HepG2 (cell line): ENCODE data around the gene TBC1D21. TPM values are rescaled to one million over a fixed set of nuclear protein-coding genes. Genes with fewer than 3 reads are reported as not detected.

Experiments used
- ATAC-seq: fragments of 200-7000 bp; cut with Tn5 transposase; 3 replicates; pipeline ENCODE4 v1.9.1; 2020; ENCODE audit warnings: mild to moderate bottlenecking, moderate library complexity
- BruUV-seq: library from RNA; stranded (reverse); fragments of 400-500 nt; replicated peaks from 2 replicates; lab custom pipeline; 2021; lab: Mats Ljungman, UMichigan
- CTCF ChIA-PET: fragments of 300-600 bp; formaldehyde crosslinking; extraction: SDS; loops from one replicate; lab custom pipeline; 2021; ENCODE audit warnings: low total read pairs, inconsistent platforms, low intra/inter-chr PET ratio; lab: Yijun Ruan, JAX
- POLR2A ChIA-PET: fragments of 350-600 bp; sonication (Branson Sonifier 250); formaldehyde crosslinking; loops from one replicate; lab custom pipeline; 2020; ENCODE audit warnings: antibody characterized with exemption, inconsistent platforms; lab: Yijun Ruan, JAX
- DNase-seq: peaks from one replicate; pipeline ENCODE4 v3.0.0-alpha.2; 2015; ENCODE audit warnings: low spot score
- FAIRE-seq: peaks from 3 replicates; lab custom pipeline; 2011; peaks lifted over from hg19 to GRCh38; lab: Jason Lieb, UNC
- H2AFZ ChIP-seq: one replicate; pipeline ENCODE4 v1.6.1; 2011; ENCODE audit warnings: low read length, inconsistent platforms
- H3K27ac ChIP-seq: fragments of 300-600 bp; 3 replicates; pipeline ENCODE4 v1.8.0; 2011; ENCODE audit warnings: mixed run types, mild to moderate bottlenecking, mixed read lengths, low read length, inconsistent platforms; ENCODE audit not compliant: insufficient read depth; ENCODE audit errors: extremely low read length
- H3K27me3 ChIP-seq, 2 experiments: fragments of 200-600 bp in 1 of 2; 2 replicates in 1 of 2; 3 replicates in 1 of 2; pipeline versions ENCODE4 v1.6.0 to v1.8.0; 2011; ENCODE audit warnings: low read length in 2 of 2, mild to moderate bottlenecking in 2 of 2, moderate library complexity in 2 of 2, inconsistent platforms in 1 of 2; ENCODE audit not compliant: insufficient read depth in 2 of 2, control insufficient read depth in 1 of 2
- H3K36me3 ChIP-seq, 2 experiments: fragments of 200-600 bp in 1 of 2; replicated peaks in 1 of 2; 2 replicates in 1 of 2; 3 replicates in 1 of 2; pipeline versions ENCODE4 v1.5.1 to v1.8.0; 2011; ENCODE audit warnings: low read length in 2 of 2, inconsistent platforms in 1 of 2; ENCODE audit not compliant: insufficient read depth in 2 of 2, control insufficient read depth in 1 of 2
- H3K4me1 ChIP-seq: 2 replicates; pipeline ENCODE4 v1.5.1; 2012; ENCODE audit warnings: low read length, inconsistent platforms; ENCODE audit not compliant: insufficient read depth
- H3K4me2 ChIP-seq: 2 replicates; pipeline ENCODE4 v1.6.0; 2011; ENCODE audit warnings: low read depth, low read length, inconsistent platforms
- H3K4me3 ChIP-seq, 3 experiments: fragments of 200-600 bp in 1 of 3; sonication (generic), shearing (Covaris generic) in 1 of 3; replicated peaks in 1 of 3; 2 replicates each; pipeline ENCODE4 v1.5.1; 2011 to 2016; ENCODE audit warnings: low read length in 3 of 3, inconsistent platforms in 2 of 3, low read depth in 2 of 3, mild to moderate bottlenecking in 2 of 3, control low read depth in 1 of 3, mixed read lengths in 1 of 3; ENCODE audit not compliant: insufficient read depth in 1 of 3
- H3K79me2 ChIP-seq: one replicate; pipeline ENCODE4 v1.6.1; 2011; ENCODE audit warnings: low read length, inconsistent platforms; ENCODE audit not compliant: insufficient read depth
- H3K9ac ChIP-seq: 2 replicates; pipeline ENCODE4 v1.6.0; 2011; ENCODE audit warnings: mild to moderate bottlenecking, low read depth, low read length, inconsistent platforms; ENCODE audit not compliant: insufficient read depth
- H3K9me3 ChIP-seq: 2 replicates; pipeline ENCODE4 v1.5.1; 2012; ENCODE audit warnings: mild to moderate bottlenecking, low read length
- H4K20me1 ChIP-seq: 2 replicates; pipeline ENCODE4 v1.6.0; 2011; ENCODE audit warnings: inconsistent platforms, mild to moderate bottlenecking, low read length, moderate library complexity; ENCODE audit not compliant: insufficient read depth
- ATF1 ChIP-seq: IDR thresholded peaks from 2 replicates; pipeline ENCODE4 v1.6.1; 2016; ENCODE audit warnings: mild to moderate bottlenecking, control low read depth
- BRD4 ChIP-seq: sonication (generic); formaldehyde crosslinking; IDR thresholded peaks from 2 replicates; pipeline ENCODE4 v1.4.0; 2020; ENCODE audit warnings: missing genetic modification reagents
- CBX1 ChIP-seq: IDR thresholded peaks from one replicate; pipeline ENCODE4 v1.6.1; 2016; ENCODE audit warnings: antibody characterized with exemption, low read depth
- FIP1L1 ChIP-seq: fragments of 200-400 bp; formaldehyde crosslinking; IDR thresholded peaks from 2 replicates; pipeline ENCODE4 v1.6.1; 2018; ENCODE audit warnings: low read depth, mild to moderate bottlenecking, low read length, moderate library complexity, borderline replicate concordance; ENCODE audit not compliant: insufficient read depth
- HIVEP1 ChIP-seq: sonication (generic); formaldehyde crosslinking; IDR thresholded peaks from 2 replicates; pipeline ENCODE4 v1.4.0; 2020; ENCODE audit warnings: mild to moderate bottlenecking, missing genetic modification reagents
- MXI1 ChIP-seq: IDR thresholded peaks from 3 replicates; pipeline ENCODE4 v1.6.1; 2012; ENCODE audit warnings: low read depth, low read length, inconsistent platforms, borderline replicate concordance
- NCOA5 ChIP-seq: sonication (generic); formaldehyde crosslinking; IDR thresholded peaks from 2 replicates; pipeline ENCODE4 v1.4.0; 2020; ENCODE audit warnings: missing genetic modification reagents
- NFIB ChIP-seq: sonication (generic); formaldehyde crosslinking; IDR thresholded peaks from 2 replicates; pipeline ENCODE4 v1.9.0; 2021; ENCODE audit warnings: missing genetic modification reagents, mild to moderate bottlenecking, borderline replicate concordance
- NFKB2 ChIP-seq: sonication (generic); formaldehyde crosslinking; IDR thresholded peaks from 2 replicates; pipeline ENCODE4 v1.4.0; 2020; ENCODE audit warnings: missing genetic modification reagents, borderline replicate concordance
- RELA ChIP-seq: sonication (generic); formaldehyde crosslinking; IDR thresholded peaks from 2 replicates; pipeline ENCODE4 v1.4.0; 2020; ENCODE audit warnings: missing genetic modification reagents
- RXRB ChIP-seq: IDR thresholded peaks from 2 replicates; pipeline ENCODE4 v1.6.1; 2016; ENCODE audit warnings: borderline replicate concordance, missing genetic modification reagents, missing compliant biosample characterization
- SAFB2 ChIP-seq: sonication (generic); formaldehyde crosslinking; IDR thresholded peaks from 2 replicates; pipeline ENCODE4 v1.5.1; 2020; ENCODE audit warnings: missing genetic modification reagents, low read depth, mild to moderate bottlenecking, borderline replicate concordance
- SSRP1 ChIP-seq: IDR thresholded peaks from 2 replicates; pipeline ENCODE4 v1.6.1; 2016; ENCODE audit warnings: control low read depth
- SYNCRIP ChIP-seq: fragments of 200-400 bp; formaldehyde crosslinking; IDR thresholded peaks from 2 replicates; pipeline ENCODE4 v1.6.1; 2018; ENCODE audit warnings: mild to moderate bottlenecking, low read depth, low read length; ENCODE audit not compliant: insufficient read depth
- ZNF484 ChIP-seq: sonication (generic); formaldehyde crosslinking; IDR thresholded peaks from 2 replicates; pipeline ENCODE4 v1.5.1; 2020; ENCODE audit warnings: mild to moderate bottlenecking, low read depth, missing genetic modification reagents, borderline replicate concordance
- ZNF550 ChIP-seq: sonication (generic); formaldehyde crosslinking; IDR thresholded peaks from 2 replicates; pipeline ENCODE4 v1.4.0; 2020; ENCODE audit warnings: mild to moderate bottlenecking, missing genetic modification reagents, borderline replicate concordance
- ZNF563 ChIP-seq: sonication (generic); formaldehyde crosslinking; IDR thresholded peaks from 2 replicates; pipeline ENCODE4 v1.8.0; 2022; ENCODE audit warnings: mild to moderate bottlenecking, moderate library complexity, missing genetic modification reagents
- ZNF614 ChIP-seq: IDR thresholded peaks from 2 replicates; pipeline ENCODE4 v1.6.1; 2018; ENCODE audit warnings: missing biosample characterization, missing genetic modification reagents, inconsistent platforms, borderline replicate concordance
- WGBS: methylation state at CpG from one replicate; pipeline ENCODE4 v1.1.6; 2017; ENCODE audit warnings: low lambda C conversion rate; 5-methylcytosine and 5-hydroxymethylcytosine counted together
- in situ Hi-C: cut with HindIII; loops from 2 replicates; pipeline ENCODE4 v1.10.0; 2017; ENCODE audit warnings: low pct_unique_long_range_greater_than_20kb; ENCODE audit not compliant: extremely low pct_ligation_motif_present
- intact Hi-C: fragments of 100-400 bp; cut with micrococcal nuclease; formaldehyde crosslinking; loops from one replicate; pipeline ENCODE4 v1.10.0; 2022; ENCODE audit not compliant: unreplicated experiment
- polyA plus RNA-seq, 8 experiments: library from polyadenylated mRNA; depleted of rRNA in 3 of 8; stranded (reverse) in 7 of 8; unstranded in 1 of 8; fragments of >200 nt; fragmentation: Illumina TruSeq in 4 of 8; extraction: Trizol in 4 of 8; gene quantifications; 2 replicates each; pipeline versions ENCODE4 v1.2.1 to v1.2.3, GENCODE V29; 2011 to 2016; ENCODE audit warnings: low read depth in 4 of 8, missing spikeins in 1 of 8, mixed read lengths in 1 of 8; ENCODE audit not compliant: insufficient read depth in 1 of 8
- total RNA-seq, 5 experiments: library from RNA; depleted of rRNA; stranded (reverse); fragments of >200 nt; fragmentation: Illumina TruSeq; extraction: Trizol; gene quantifications; 2 replicates each; pipeline ENCODE4 v1.2.3, GENCODE V29; 2016; ENCODE audit warnings: low read depth in 1 of 5
- TF ChIP-seq, protein P1 (sequence below): sonication (generic); formaldehyde crosslinking; IDR thresholded peaks from 2 replicates; pipeline ENCODE4 v1.4.0; 2020; ENCODE audit warnings: missing genetic modification reagents

TBC1D21 gene
- total and polyA plus RNA-seq, 2 of the 13 experiments (the other 11 are each of a cell fraction or from before 2014, with no cell fraction given), result not detected

DNA sequence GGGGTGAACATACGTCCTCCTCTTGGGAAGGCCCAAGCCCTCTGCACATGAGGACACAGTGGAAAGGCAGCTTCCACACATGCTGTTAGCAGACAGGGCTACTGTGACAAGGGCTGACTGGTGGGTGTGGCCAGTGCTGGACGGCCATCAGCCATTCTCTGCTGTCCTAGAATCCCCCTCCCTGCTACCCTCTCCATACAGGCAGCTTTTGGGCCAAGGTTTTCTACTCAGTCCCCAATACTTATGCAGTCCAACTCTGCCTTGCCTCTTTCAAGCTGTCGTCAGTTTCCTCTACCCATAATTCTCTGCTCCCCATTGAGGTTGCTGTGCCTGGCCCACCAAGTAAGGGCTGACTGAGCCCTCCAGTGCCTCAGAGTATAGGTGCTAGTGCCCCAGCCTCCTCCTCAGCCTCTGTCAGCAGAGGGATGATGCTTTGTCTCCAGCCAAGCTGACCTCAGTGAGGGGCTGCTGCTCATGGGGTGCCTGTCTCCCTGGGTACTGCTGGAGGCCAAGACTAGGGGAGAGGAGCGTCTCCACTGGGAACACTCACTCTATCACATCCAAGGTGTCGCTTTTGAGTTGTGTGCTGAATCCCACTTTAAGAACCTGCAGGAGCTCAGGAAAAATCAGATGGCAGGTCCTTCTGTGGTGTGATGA, 55.7 kb downstream of the TBC1D21 start:
- WGBS, result 29% methylated on average over 5 of the region's 5 CpGs
- DNase-seq (no peak), FAIRE-seq (no peak), ATAC-seq (no peak)
- TF ChIP-seq SAFB2 (CRISPR knock-in tag) (no peak), BRD4 (CRISPR knock-in tag) (no peak), ZNF484 (CRISPR knock-in tag) (no peak), ATF1 (CRISPR knock-in tag) (no peak), CBX1 (no peak)
- Histone ChIP-seq H3K4me3 (no peak overlapping the region), H3K4me2 (no peak overlapping the region), H3K9ac (no peak overlapping the region), H3K27me3 (peaks cover 6 to 54% of the 10 kb centered on the region in 2 experiments; a peak in 4 of 5 replicates), H3K4me1 (peaks cover 6% of the 10 kb centered on the region; the same call in 1 of the 2 replicates), H3K9me3 (no peaks in the 10 kb centered on the region), H2AFZ (no peak overlapping the region), H4K20me1 (no peaks in the 10 kb centered on the region), H3K79me2 (no peaks in the 10 kb centered on the region), H3K27ac (no peak overlapping the region), H3K36me3 (no peaks in the 10 kb centered on the region)
- intact Hi-C loops, result no loop called here
- in situ Hi-C loops, result no loop called here
- CTCF ChIA-PET, result no interaction called here
- POLR2A ChIA-PET, result no interaction called here
- no TSS peak for BruUV-seq

DNA sequence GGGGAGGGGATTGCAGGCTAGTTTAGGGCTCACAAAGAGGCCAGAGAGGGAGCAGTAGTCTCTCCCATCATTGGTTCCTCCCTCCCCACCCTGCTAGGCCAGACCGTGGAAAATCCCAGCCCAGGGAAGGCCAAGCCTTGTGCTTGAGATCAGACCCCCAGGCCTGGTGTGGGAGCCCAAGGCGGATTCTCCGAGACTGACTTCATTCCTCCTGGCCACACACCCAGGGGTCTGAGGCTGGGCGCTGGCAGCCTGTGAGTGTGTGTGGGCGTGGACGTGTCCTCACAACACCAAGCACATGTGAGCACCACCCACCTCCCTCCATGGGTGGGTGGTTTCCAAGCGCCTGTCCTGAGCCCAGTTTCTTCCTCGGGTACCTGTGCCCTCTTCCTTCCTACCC, 57.0 kb downstream of the TBC1D21 start:
- Histone ChIP-seq H3K4me3 (no peak overlapping the region), H4K20me1 (no peaks in the 10 kb centered on the region), H3K79me2 (no peaks in the 10 kb centered on the region), H2AFZ (no peak overlapping the region), H3K27ac (no peak overlapping the region), H3K9me3 (no peaks in the 10 kb centered on the region), H3K4me1 (peaks cover 6% of the 10 kb centered on the region; the same call in 1 of the 2 replicates), H3K27me3 (peaks cover 6 to 52% of the 10 kb centered on the region in 2 experiments; a peak in 4 of 5 replicates), H3K4me2 (no peak overlapping the region), H3K9ac (no peak overlapping the region), H3K36me3 (no peaks in the 10 kb centered on the region)
- DNase-seq (no peak), ATAC-seq (no peak), FAIRE-seq (no peak)
- CTCF ChIA-PET, result no interaction called here
- intact Hi-C loops (no loop called here), in situ Hi-C loops (no loop called here)
- TF ChIP-seq FIP1L1 (no peak), ZNF563 (CRISPR knock-in tag) (no peak), ZNF614 (CRISPR knock-in tag) (no peak), RELA (no peak), SSRP1 (CRISPR knock-in tag) (no peak), HIVEP1 (no peak), MXI1 (no peak), ZNF550 (CRISPR knock-in tag) (no peak), NCOA5 (CRISPR knock-in tag) (no peak), RXRB (CRISPR knock-in tag) (no peak), NFIB (CRISPR knock-in tag) (no peak), NFKB2 (CRISPR knock-in tag) (no peak), SYNCRIP (no peak)
- TF ChIP-seq, protein P1, sequence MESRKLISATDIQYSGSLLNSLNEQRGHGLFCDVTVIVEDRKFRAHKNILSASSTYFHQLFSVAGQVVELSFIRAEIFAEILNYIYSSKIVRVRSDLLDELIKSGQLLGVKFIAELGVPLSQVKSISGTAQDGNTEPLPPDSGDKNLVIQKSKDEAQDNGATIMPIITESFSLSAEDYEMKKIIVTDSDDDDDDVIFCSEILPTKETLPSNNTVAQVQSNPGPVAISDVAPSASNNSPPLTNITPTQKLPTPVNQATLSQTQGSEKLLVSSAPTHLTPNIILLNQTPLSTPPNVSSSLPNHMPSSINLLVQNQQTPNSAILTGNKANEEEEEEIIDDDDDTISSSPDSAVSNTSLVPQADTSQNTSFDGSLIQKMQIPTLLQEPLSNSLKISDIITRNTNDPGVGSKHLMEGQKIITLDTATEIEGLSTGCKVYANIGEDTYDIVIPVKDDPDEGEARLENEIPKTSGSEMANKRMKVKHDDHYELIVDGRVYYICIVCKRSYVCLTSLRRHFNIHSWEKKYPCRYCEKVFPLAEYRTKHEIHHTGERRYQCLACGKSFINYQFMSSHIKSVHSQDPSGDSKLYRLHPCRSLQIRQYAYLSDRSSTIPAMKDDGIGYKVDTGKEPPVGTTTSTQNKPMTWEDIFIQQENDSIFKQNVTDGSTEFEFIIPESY (CRISPR knock-in tag), result no peak
- BruUV-seq, result no TSS peak
- POLR2A ChIA-PET, result no interaction called here
- WGBS, result 29% methylated on average over 5 of the region's 8 CpGs
